Neuron (in vitro differentiated cells): ENCODE results near the gene PRPF8.

Source experiments
- H2AFZ ChIP-seq: one replicate; pipeline ENCODE4 v1.6.1; 2013; ENCODE audit warnings: low read depth, mild to moderate bottlenecking, inconsistent platforms, low read length, moderate library complexity
- H3K27me3 ChIP-seq: one replicate; pipeline ENCODE4 v1.6.1; 2013; ENCODE audit warnings: low read length; ENCODE audit not compliant: insufficient read depth
- H3K36me3 ChIP-seq: one replicate; pipeline ENCODE4 v1.6.1; 2013; ENCODE audit warnings: low read length; ENCODE audit not compliant: insufficient read depth
- H3K4me1 ChIP-seq: one replicate; pipeline ENCODE4 v1.6.1; 2013; ENCODE audit warnings: low read length; ENCODE audit not compliant: insufficient read depth
- H3K4me3 ChIP-seq: 2 replicates; pipeline ENCODE4 v1.5.1; 2013; ENCODE audit warnings: mild to moderate bottlenecking, low read length, moderate library complexity
- H3K9me3 ChIP-seq: one replicate; pipeline ENCODE4 v1.6.1; 2013; ENCODE audit warnings: low read length

Gene PRPF8

GRCh38 chr17:1641065-1641403 is 43.6 kb downstream of the PRPF8 start:
- no peaks in the 10 kb centered on the region for H3K36me3 ChIP-seq
- no peak overlapping the region for H3K4me3 ChIP-seq
- H2AFZ ChIP-seq = no peak overlapping the region
- no peaks in the 10 kb centered on the region for H3K9me3 ChIP-seq
- no peaks in the 10 kb centered on the region for H3K27me3 ChIP-seq
- H3K4me1 ChIP-seq = peaks cover 38% of the 10 kb centered on the region

GRCh38 chr17:1640329-1641064 is 44.2 kb downstream of the PRPF8 start:
- Histone ChIP-seq H3K4me1 (peaks cover 33% of the 10 kb centered on the region), H3K27me3 (no peaks in the 10 kb centered on the region), H3K36me3 (no peaks in the 10 kb centered on the region), H3K4me3 (no peak overlapping the region), H3K9me3 (no peaks in the 10 kb centered on the region), H2AFZ (no peak overlapping the region)

DNA sequence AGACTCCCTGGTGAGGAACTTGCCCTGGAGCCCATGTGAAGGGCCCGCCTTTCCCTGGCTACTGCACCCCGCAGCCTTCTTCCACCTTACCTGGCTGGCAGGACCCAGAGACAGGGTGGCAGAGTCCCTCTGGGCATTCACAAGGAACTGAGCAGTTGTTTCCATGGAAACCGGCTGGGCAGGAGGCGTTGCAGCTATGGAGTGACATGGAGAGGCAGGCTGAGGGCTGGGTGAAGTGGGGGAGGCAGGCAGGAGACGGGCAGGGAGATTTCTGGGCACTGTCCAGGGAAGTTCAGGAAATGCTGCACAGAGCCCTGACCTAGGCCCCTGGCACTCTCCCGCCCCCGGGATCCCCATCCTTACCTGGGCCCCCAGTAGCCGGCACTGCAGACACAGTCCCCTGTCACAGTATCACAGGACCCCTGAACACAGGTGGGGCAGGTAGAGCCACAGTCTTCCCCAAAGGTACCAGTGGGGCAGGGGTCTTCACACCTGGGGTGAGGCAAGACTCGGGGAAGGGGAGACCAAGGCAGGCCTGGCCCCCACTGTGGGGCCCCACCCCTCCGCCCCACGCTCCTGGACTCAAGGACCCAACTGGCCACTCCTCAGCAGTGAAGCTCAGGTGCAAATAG is 45.0 kb downstream of the PRPF8 start:
- Histone ChIP-seq H3K9me3 (no peaks in the 10 kb centered on the region), H3K4me1 (peaks cover 28% of the 10 kb centered on the region), H2AFZ (no peak overlapping the region), H3K4me3 (no peak overlapping the region), H3K36me3 (no peaks in the 10 kb centered on the region), H3K27me3 (no peaks in the 10 kb centered on the region)

- no peak overlapping the region for H3K4me3 ChIP-seq
- H3K4me1 ChIP-seq = peaks cover 28% of the 10 kb centered on the region
- H3K9me3 ChIP-seq = no peaks in the 10 kb centered on the region
- peak overlapping the region; percentile 34 for H2AFZ ChIP-seq
- H3K27me3 ChIP-seq = no peaks in the 10 kb centered on the region
- H3K36me3 ChIP-seq = no peaks in the 10 kb centered on the region
These were observed 45.9 kb downstream of the PRPF8 start for GRCh38 chr17:1638624-1639300.

DNA sequence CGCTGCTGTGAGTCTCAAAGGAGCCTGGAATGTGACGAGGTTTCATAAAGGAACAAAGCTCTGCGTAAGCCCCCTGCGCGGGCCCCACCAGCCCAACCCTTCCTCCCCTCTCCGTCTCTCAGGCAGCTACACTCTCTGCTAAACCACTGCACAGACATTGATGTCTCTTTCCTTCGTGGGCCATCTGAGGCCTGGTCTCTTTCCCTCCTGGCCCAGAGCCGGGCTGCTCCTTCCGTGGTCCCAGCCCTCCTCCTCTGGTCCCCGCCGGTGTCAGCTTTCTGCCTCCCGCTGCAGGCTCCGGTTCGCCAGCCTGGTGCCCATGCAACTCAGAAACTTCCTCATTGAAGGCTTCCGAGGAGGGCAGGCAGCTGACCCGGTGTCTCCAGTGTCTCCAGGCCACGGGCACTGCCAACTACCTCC is 46.5 kb downstream of the PRPF8 start:
- no peaks in the 10 kb centered on the region for H3K9me3 ChIP-seq
- no peaks in the 10 kb centered on the region for H3K27me3 ChIP-seq
- peaks cover 28% of the 10 kb centered on the region for H3K4me1 ChIP-seq
- H2AFZ ChIP-seq = peak overlapping the region; percentile 34
- no peak overlapping the region for H3K4me3 ChIP-seq
- no peaks in the 10 kb centered on the region for H3K36me3 ChIP-seq

DNA sequence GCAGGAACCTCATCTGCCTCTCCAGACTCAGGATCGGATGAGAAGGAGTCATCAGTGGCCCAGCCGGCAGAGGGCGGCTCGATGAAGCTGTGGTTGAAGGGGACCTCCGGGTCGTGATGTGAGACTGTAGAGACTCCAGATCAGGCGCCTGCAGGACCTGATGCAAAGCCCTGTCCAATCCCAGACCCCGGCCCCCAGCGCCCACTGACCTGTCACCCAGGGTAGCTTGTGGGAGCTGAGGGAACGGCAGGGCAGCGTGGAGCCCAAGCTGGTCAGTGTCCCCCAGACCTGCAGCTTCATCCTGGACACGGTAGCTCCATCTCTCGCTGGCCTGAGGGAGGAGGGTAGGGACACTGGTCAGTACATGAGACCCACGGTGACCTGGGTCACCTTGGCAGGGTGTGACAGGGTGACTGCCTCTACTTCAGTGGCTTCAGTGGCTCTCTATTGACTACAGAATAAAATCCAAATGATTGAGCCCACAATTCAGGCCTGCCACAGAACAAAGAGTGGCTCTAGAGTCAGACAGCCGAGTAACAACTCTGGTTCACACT is 47.9 kb downstream of the PRPF8 start:
- Histone ChIP-seq H3K4me3 (no peak overlapping the region), H3K9me3 (no peaks in the 10 kb centered on the region), H3K36me3 (no peaks in the 10 kb centered on the region), H3K27me3 (no peaks in the 10 kb centered on the region), H2AFZ (no peak overlapping the region), H3K4me1 (peaks cover 28% of the 10 kb centered on the region)

- Histone ChIP-seq H3K36me3 (no peaks in the 10 kb centered on the region), H3K9me3 (no peaks in the 10 kb centered on the region), H3K27me3 (no peaks in the 10 kb centered on the region), H3K4me3 (no peak overlapping the region), H3K4me1 (peaks cover 28% of the 10 kb centered on the region), H2AFZ (no peak overlapping the region)
These were observed 48.8 kb downstream of the PRPF8 start for GRCh38 chr17:1635675-1636465.

- peaks cover 25% of the 10 kb centered on the region for H3K4me1 ChIP-seq
- no peaks in the 10 kb centered on the region for H3K27me3 ChIP-seq
- H3K9me3 ChIP-seq = no peaks in the 10 kb centered on the region
- H3K36me3 ChIP-seq = no peaks in the 10 kb centered on the region
- H2AFZ ChIP-seq = no peak overlapping the region
- no peak overlapping the region for H3K4me3 ChIP-seq
These were observed 49.6 kb downstream of the PRPF8 start for GRCh38 chr17:1634841-1635650.

DNA sequence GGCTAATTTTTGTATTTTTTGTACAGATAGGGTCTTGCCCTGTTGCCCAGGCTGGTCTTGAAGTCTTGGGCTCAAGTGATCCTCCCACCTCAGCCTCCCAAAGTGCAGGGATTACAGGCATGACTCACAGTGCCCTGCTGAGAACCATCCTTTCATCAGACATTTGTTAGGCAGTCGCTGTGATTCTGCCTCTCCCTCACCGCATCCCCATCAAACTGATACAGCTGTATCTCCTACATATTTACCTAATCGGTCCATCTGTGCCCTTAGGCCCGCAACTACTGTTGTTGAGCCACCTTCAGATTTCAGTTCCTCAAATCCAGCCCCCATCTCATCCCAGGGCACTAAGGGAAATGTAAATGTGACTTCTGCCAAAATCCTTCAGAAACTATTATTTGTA is 54.0 kb downstream of the PRPF8 start:
- H3K4me3 ChIP-seq = no peak overlapping the region
- no peaks in the 10 kb centered on the region for H3K9me3 ChIP-seq
- H3K4me1 ChIP-seq = peaks cover 23% of the 10 kb centered on the region
- peaks cover 5% of the 10 kb centered on the region for H3K36me3 ChIP-seq
- H2AFZ ChIP-seq = no peak overlapping the region
- H3K27me3 ChIP-seq = no peaks in the 10 kb centered on the region

- no peak overlapping the region for H2AFZ ChIP-seq
- H3K36me3 ChIP-seq = peaks cover 14% of the 10 kb centered on the region
- no peaks in the 10 kb centered on the region for H3K9me3 ChIP-seq
- H3K4me1 ChIP-seq = peaks cover 30% of the 10 kb centered on the region
- H3K27me3 ChIP-seq = no peaks in the 10 kb centered on the region
- H3K4me3 ChIP-seq = peak overlapping the region; percentile 73
These were observed 55.0 kb downstream of the PRPF8 start for GRCh38 chr17:1629504-1630310.

DNA sequence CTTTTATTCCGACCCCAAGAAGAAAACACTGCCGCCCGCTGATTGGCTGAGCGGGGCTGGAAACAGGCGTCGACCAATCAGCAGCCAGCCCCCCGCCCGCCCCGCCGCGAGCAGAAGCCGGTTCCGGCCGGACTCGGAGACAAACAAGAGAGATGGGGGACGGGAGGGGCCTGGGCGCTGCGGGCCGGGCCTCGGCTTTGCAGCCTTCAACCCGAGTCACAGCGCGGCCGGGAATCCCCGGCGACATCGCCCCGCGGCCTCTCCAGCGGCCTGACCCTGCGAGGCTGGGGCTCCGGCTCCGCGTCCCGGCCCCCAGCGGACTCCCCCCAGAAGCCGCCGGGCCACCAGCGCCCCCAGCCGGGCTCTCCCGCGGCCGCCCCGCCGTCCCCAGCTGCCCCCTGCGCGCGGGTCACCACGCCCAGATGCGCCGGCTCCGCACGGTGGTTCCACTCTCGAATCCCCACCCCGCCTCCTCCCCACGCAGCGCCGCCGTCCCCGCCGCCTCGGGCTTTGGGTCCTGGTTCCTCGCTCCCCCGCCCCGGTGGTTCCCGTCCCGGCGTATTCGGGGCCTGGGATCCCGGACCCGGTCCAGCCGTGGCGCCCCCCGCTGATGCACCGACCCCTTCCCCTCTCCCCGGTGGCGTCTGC is 55.7 kb downstream of the PRPF8 start:
- Histone ChIP-seq H3K9me3 (no peaks in the 10 kb centered on the region), H3K27me3 (no peaks in the 10 kb centered on the region), H3K4me1 (peaks cover 30% of the 10 kb centered on the region), H2AFZ (no peak overlapping the region), H3K4me3 (peak overlapping the region; percentile 73), H3K36me3 (peaks cover 19% of the 10 kb centered on the region)
